Epithelial cell of esophagus (primary cell): ENCODE measurements around the gene NXPH1.

ENCODE experiments used
- DNase-seq: peaks from one replicate; pipeline ENCODE4 v3.0.0; 2010; ENCODE audit warnings: low read depth
- H3K4me3 ChIP-seq: 2 replicates; pipeline ENCODE4 v1.5.1; 2011; ENCODE audit warnings: mild to moderate bottlenecking, low read length, control low read depth
- CTCF ChIP-seq: IDR thresholded peaks from 2 replicates; pipeline ENCODE4 v1.5.1; 2011; ENCODE audit warnings: low read depth, mild to moderate bottlenecking, low read length, control low read depth, inconsistent platforms; ENCODE audit not compliant: insufficient read depth; ENCODE audit errors: missing control alignments

Gene NXPH1

GRCh38 chr7:8590791-8591190, 157.4 kb downstream of the NXPH1 start:
- H3K4me3 ChIP-seq: no peak overlapping the region
- no peak for DNase-seq
- no peak for TF ChIP-seq CTCF

GRCh38 chr7:8591289-8591688, 157.9 kb downstream of the NXPH1 start:
- no peak for TF ChIP-seq CTCF
- H3K4me3 ChIP-seq: no peak overlapping the region
- no peak for DNase-seq

GRCh38 chr7:8592167-8592566, 158.8 kb downstream of the NXPH1 start:
- no peak overlapping the region for H3K4me3 ChIP-seq
- DNase-seq: no peak
- no peak for TF ChIP-seq CTCF

GRCh38 chr7:8594115-8594514, 160.7 kb downstream of the NXPH1 start:
- DNase-seq: no peak
- no peak overlapping the region for H3K4me3 ChIP-seq
- no peak for TF ChIP-seq CTCF

GRCh38 chr7:8597565-8597964, 164.2 kb downstream of the NXPH1 start:
- no peak overlapping the region for H3K4me3 ChIP-seq
- DNase-seq: no peak
- no peak for TF ChIP-seq CTCF

- no peak for DNase-seq
- TF ChIP-seq CTCF: no peak
- H3K4me3 ChIP-seq: no peak overlapping the region
Observed at GRCh38 chr7:8601121-8601520, 167.7 kb downstream of the NXPH1 start.

GRCh38 chr7:8605221-8605620, 171.8 kb downstream of the NXPH1 start:
- DNase-seq: no peak
- TF ChIP-seq CTCF: no peak
- no peak overlapping the region for H3K4me3 ChIP-seq
